ENCODE results near the gene DPYD.

DNA sequence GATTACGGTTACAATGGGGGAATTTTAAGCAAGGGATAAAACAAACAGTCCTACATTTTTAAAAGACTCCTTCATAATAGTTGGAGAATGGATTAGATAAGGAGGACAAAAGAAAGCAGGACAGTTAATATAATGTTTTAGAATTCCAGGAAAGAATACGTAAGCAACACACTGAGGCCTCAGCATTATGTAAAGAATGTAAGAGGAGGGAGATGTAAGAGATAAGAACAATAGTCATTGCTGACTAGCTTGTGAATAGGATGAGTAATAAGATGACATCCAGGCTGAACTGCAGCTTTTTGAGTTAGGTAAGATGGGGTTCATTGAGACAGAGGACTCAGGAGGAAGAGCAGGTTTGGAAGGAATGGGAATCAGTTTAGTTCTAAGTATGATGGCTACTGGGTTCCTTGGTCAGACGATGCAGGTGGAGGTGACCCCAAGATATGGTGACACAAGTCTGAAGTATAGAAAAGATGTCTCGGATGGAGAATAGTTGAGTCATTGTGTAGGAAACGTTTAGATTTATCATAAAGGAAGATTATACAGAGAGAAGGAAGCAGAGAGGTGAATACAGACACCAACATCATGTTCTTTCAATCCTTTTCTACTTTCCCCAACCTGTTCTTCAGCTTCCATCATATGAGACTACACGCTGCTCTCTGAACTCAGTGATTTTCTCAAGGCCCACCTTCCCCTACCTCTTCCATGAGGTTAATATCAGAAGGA, 826.4 kb downstream of the DPYD start:
- TF ChIP-seq, protein P1, sequence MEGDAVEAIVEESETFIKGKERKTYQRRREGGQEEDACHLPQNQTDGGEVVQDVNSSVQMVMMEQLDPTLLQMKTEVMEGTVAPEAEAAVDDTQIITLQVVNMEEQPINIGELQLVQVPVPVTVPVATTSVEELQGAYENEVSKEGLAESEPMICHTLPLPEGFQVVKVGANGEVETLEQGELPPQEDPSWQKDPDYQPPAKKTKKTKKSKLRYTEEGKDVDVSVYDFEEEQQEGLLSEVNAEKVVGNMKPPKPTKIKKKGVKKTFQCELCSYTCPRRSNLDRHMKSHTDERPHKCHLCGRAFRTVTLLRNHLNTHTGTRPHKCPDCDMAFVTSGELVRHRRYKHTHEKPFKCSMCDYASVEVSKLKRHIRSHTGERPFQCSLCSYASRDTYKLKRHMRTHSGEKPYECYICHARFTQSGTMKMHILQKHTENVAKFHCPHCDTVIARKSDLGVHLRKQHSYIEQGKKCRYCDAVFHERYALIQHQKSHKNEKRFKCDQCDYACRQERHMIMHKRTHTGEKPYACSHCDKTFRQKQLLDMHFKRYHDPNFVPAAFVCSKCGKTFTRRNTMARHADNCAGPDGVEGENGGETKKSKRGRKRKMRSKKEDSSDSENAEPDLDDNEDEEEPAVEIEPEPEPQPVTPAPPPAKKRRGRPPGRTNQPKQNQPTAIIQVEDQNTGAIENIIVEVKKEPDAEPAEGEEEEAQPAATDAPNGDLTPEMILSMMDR (IDR thresholded peaks at IDR 0.05; ENCODE audit: low read length): no peak
- TF ChIP-seq EZH2 (optimal IDR thresholded peaks at IDR 0.05; ENCODE audit: low read depth, low read length): no peak
